ENCODE measurements around the gene RBM10.

DNA sequence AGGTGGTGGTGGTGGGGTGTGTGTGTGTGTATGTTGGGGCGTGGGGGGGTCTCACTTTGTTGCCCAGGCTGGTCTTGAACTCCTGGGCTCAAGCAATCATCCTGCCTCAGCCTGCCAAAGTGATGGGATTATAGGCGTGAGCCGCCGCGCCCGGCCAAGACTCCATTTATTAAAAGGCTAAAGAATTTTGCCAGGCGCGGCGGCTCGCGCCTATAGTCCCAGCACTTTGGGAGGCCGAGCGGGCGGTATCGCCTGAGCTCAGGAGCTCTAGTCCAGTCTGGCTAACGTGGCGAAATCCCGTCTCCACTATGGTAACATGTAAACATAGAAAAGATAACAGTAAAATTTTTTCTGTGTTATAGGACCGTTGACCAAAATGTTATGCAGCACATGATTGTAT lies 44.9 kb downstream of the RBM10 start:
- TF ChIP-seq EZH2phosphoT487 (IDR thresholded peaks at IDR 0.05; ENCODE audit: borderline replicate concordance, low read length) = no peak
- TF ChIP-seq, protein P1, sequence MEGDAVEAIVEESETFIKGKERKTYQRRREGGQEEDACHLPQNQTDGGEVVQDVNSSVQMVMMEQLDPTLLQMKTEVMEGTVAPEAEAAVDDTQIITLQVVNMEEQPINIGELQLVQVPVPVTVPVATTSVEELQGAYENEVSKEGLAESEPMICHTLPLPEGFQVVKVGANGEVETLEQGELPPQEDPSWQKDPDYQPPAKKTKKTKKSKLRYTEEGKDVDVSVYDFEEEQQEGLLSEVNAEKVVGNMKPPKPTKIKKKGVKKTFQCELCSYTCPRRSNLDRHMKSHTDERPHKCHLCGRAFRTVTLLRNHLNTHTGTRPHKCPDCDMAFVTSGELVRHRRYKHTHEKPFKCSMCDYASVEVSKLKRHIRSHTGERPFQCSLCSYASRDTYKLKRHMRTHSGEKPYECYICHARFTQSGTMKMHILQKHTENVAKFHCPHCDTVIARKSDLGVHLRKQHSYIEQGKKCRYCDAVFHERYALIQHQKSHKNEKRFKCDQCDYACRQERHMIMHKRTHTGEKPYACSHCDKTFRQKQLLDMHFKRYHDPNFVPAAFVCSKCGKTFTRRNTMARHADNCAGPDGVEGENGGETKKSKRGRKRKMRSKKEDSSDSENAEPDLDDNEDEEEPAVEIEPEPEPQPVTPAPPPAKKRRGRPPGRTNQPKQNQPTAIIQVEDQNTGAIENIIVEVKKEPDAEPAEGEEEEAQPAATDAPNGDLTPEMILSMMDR (IDR thresholded peaks at IDR 0.05; ENCODE audit: low read depth, low read length, poor library complexity, severe bottlenecking) = no peak
